Measurements from ENCODE around the gene ACE. TPM values are rescaled to one million over a fixed set of nuclear protein-coding genes. Genes with fewer than 3 reads are reported as not detected.

The ACE gene
- total RNA-seq, 1 experiment from 2014 or later: 0.76 TPM

- H3K27me3 ChIP-seq (ENCODE audit: insufficient read depth, low read depth): peaks cover 22% of the 10 kb centered on the region
- no peak overlapping the region for H2AFZ ChIP-seq
- no peaks in the 10 kb centered on the region for H3K79me2 ChIP-seq (ENCODE audit: low read depth)
- no peak for DNase-seq
- intact Hi-C loops (cut with micrococcal nuclease; ENCODE audit: unreplicated experiment): loop anchor here (1.0 to 5.0 kb wide), 4 partner anchors 33 to 807 kb away; partner anchors contain the start of gene CYB561
- no peaks in the 10 kb centered on the region for H3K9me2 ChIP-seq (ENCODE audit: insufficient read depth)
- ChIA-PET CTCF (interaction anchor here (0.5 to 2.6 kb wide), 4 partner anchors 52 to 810 kb away, joined by 3 to 14 read pairs (median 4); no protein-coding TSS in a partner anchor), POLR2A (ENCODE audit: unreplicated experiment) (no interaction called here)
- peaks cover under 1% of the 10 kb centered on the region; the same call in 1 of the 2 replicates for H3F3A ChIP-seq (ENCODE audit: insufficient read depth, low read depth)
- H3K9me3 ChIP-seq (ENCODE audit: insufficient read depth, low read depth): no peaks in the 10 kb centered on the region
- no peak overlapping the region for H3K27ac ChIP-seq
- TF ChIP-seq EZH2 (IDR thresholded peaks at IDR 0.05; ENCODE audit: low read depth) (no peak), CTCF (conservative IDR thresholded peaks at IDR 0.05) (no peak)
- no peaks in the 10 kb centered on the region for H3K36me3 ChIP-seq (ENCODE audit: low read depth)
- BruUV-seq (replicated peaks): no TSS peak
- no peaks in the 10 kb centered on the region for H4K20me1 ChIP-seq (ENCODE audit: insufficient read depth)
- H3K4me2 ChIP-seq: no peak overlapping the region
- no peak overlapping the region for H3K4me3 ChIP-seq
- peaks cover 5% of the 10 kb centered on the region for H3K4me1 ChIP-seq (replicated peaks; ENCODE audit: insufficient read depth)
Measured at GRCh38 chr17:63479495-63480184, 2.8 kb downstream of the ACE start.

- intact Hi-C loops (cut with micrococcal nuclease; ENCODE audit: unreplicated experiment): no loop called here
- POLR2A ChIA-PET (ENCODE audit: unreplicated experiment): no interaction called here
Measured at GRCh38 chr17:63480192-63480784, 3.4 kb downstream of the ACE start.

More at GRCh38 chr17:63480192-63480784, 3.4 kb downstream of the ACE start:
- Histone ChIP-seq H2AFZ (no peak overlapping the region), H3K4me2 (no peak overlapping the region), H3K27me3 (ENCODE audit: insufficient read depth, low read depth) (peaks cover 22% of the 10 kb centered on the region), H3K36me3 (ENCODE audit: low read depth) (no peaks in the 10 kb centered on the region), H3K4me1 (replicated peaks; ENCODE audit: insufficient read depth) (peaks cover 5% of the 10 kb centered on the region), H3K79me2 (ENCODE audit: low read depth) (no peaks in the 10 kb centered on the region), H3K9me2 (ENCODE audit: insufficient read depth) (no peaks in the 10 kb centered on the region), H3K4me3 (no peak overlapping the region), H4K20me1 (ENCODE audit: insufficient read depth) (no peaks in the 10 kb centered on the region), H3F3A (ENCODE audit: insufficient read depth, low read depth) (no peaks in the 10 kb centered on the region), H3K27ac (no peak overlapping the region), H3K9me3 (ENCODE audit: insufficient read depth, low read depth) (no peaks in the 10 kb centered on the region)
- BruUV-seq (replicated peaks): no TSS peak
- CTCF ChIA-PET: interaction anchor here (0.6 to 2.6 kb wide), 3 partner anchors 15 to 809 kb away, joined by 3 to 14 read pairs (median 10); no protein-coding TSS in a partner anchor
- TF ChIP-seq CTCF (conservative IDR thresholded peaks at IDR 0.05) (no peak), EZH2 (IDR thresholded peaks at IDR 0.05; ENCODE audit: low read depth) (no peak)
- no peak for DNase-seq
